Activated B cell treated with CpG ODN at 0.5 μM for 24 hours (primary cell): Measurements from ENCODE around the gene THSD8. TPM values are rescaled to one million over a fixed set of nuclear protein-coding genes. Genes with fewer than 3 reads are reported as not detected.

ENCODE experiments used
- ATAC-seq: fragments of 200-7000 bp; cut with Tn5 transposase; one replicate; pipeline ENCODE4 v1.10.0; 2021; ENCODE audit warnings: low read depth, mild to moderate bottlenecking, moderate library complexity
- CTCF ChIA-PET: fragments of 350-600 bp; sonication (Branson Sonifier 250); formaldehyde crosslinking; loops from one replicate; lab custom pipeline; 2021; ENCODE audit warnings: antibody characterized with exemption; lab: Charles Lee
- POLR2A ChIA-PET: fragments of 350-600 bp; sonication (Branson Sonifier 250); formaldehyde crosslinking; loops from one replicate; lab custom pipeline; 2021; ENCODE audit warnings: antibody characterized with exemption; lab: Charles Lee
- DNase-seq: peaks from one replicate; pipeline ENCODE4 v3.0.0; 2022
- H3K27ac Mint-ChIP-seq: one replicate; pipeline ENCODE4 v1.8.0; 2020; ENCODE audit warnings: mixed read lengths
- H3K27me3 Mint-ChIP-seq: one replicate; pipeline ENCODE4 v1.8.0; 2021; ENCODE audit warnings: mixed read lengths
- H3K36me3 Mint-ChIP-seq: one replicate; pipeline ENCODE4 v1.8.0; 2021; ENCODE audit warnings: low read depth, mixed read lengths
- H3K4me1 Mint-ChIP-seq: one replicate; pipeline ENCODE4 v1.8.0; 2021; ENCODE audit warnings: mixed read lengths
- H3K4me3 Mint-ChIP-seq: one replicate; pipeline ENCODE4 v1.8.0; 2020; ENCODE audit warnings: mild to moderate bottlenecking, mixed read lengths
- H3K9me3 Mint-ChIP-seq: one replicate; pipeline ENCODE4 v1.8.0; 2020; ENCODE audit warnings: mixed read lengths
- intact Hi-C: fragments of 100-400 bp; cut with micrococcal nuclease; formaldehyde crosslinking; loops from one replicate; pipeline ENCODE4 v1.15.1; 2024
- total RNA-seq: library from RNA; stranded (reverse); gene quantifications from 2 replicates; pipeline ENCODE4 v1.2.3, GENCODE V29; 2022
- TF ChIP-seq, protein P1 (sequence below): fragments of 200-600 bp; IDR thresholded peaks from one replicate; pipeline ENCODE4 v1.8.0; 2022; ENCODE audit warnings: antibody characterized with exemption, mild to moderate bottlenecking

THSD8 gene
- total RNA-seq, 1 donor from 2014 or later: 2.3 TPM

DNA sequence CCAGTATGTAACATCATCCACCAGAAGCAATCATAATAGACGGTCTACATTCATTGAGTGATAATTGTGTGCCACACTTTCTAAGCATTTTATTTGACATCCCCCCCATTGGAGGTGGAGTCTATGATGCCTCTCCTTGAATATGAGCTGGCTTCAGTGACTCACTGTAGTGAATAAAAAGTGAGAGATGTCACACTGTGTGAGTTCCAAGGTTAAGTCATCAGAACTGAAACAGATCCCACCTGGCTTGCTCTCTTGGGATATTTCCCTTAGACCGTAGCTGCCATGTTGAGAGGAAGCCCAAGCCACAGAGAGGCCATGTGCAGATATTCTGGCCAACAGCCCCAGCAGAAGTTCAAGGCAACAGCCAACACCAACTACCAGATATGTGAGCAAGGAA lies 19.9 kb downstream of the THSD8 start:
- ATAC-seq: no peak
- no peak for DNase-seq
- Mint-ChIP-seq H3K4me1 (peaks cover 6% of the 10 kb centered on the region), H3K36me3 (no peaks in the 10 kb centered on the region), H3K27me3 (peaks cover 23% of the 10 kb centered on the region), H3K4me3 (no peak overlapping the region), H3K9me3 (peaks cover 3% of the 10 kb centered on the region), H3K27ac (no peak overlapping the region)
- ChIA-PET POLR2A (no interaction called here), CTCF (no interaction called here)
- TF ChIP-seq, protein P1, sequence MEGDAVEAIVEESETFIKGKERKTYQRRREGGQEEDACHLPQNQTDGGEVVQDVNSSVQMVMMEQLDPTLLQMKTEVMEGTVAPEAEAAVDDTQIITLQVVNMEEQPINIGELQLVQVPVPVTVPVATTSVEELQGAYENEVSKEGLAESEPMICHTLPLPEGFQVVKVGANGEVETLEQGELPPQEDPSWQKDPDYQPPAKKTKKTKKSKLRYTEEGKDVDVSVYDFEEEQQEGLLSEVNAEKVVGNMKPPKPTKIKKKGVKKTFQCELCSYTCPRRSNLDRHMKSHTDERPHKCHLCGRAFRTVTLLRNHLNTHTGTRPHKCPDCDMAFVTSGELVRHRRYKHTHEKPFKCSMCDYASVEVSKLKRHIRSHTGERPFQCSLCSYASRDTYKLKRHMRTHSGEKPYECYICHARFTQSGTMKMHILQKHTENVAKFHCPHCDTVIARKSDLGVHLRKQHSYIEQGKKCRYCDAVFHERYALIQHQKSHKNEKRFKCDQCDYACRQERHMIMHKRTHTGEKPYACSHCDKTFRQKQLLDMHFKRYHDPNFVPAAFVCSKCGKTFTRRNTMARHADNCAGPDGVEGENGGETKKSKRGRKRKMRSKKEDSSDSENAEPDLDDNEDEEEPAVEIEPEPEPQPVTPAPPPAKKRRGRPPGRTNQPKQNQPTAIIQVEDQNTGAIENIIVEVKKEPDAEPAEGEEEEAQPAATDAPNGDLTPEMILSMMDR: no peak
- intact Hi-C loops: no loop called here

DNA sequence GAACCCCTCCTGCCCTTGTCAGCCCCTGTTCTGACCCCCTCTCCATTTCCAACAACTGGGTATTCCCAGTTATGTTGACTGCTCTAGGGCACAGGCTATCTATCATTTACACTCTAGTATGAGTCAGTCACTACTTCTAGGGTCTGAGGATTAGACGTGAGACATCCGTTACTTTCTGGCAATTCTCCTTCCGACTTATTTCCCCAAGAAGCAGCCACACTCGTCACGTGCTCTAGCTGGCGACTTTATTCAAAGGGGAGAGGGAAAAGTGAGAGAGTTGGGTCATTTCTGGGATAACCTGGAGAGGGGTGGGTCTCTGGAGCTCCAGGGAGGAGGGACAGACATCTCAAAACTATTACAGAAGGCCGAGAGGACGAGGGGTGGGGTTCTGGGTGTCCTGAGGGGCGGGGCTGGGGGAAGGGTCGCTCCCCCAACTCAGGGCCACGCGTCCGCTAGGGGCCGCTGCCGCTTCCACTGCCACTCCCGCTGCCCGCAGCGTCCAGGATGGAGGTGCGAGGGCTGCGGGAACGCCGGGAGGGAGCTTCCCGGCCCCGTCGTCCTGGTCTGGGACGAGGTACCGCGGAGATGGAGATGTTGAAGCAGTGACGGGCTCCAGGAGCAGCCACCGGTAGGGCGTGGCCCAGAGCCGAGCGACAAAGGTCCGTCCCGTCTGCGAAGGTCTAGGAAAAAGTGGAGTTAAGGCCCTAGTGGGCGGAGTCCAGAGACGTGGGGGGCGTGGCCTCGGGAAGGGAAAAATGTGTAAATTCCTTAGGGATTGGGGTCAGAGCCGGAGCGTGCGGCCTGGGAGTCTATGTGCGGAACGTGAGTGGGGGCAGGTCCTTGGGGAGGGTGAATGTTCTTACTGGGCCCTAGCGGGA lies 23.6 kb downstream of the THSD8 start:
- H3K9me3 Mint-ChIP-seq: peaks cover 3% of the 10 kb centered on the region
- ATAC-seq (peak; percentile 37), DNase-seq (no peak)
- ChIA-PET POLR2A (interaction anchor here (0.8 to 1.4 kb wide), 3 partner anchors 29 to 91 kb away, joined by 3 to 8 read pairs (median 4); partner anchors contain the start of genes DNASE2 and TRIR), CTCF (interaction anchor here (0.6 kb wide), 1 partner anchor 97 kb away, joined by 3 read pairs; no protein-coding TSS in a partner anchor)
- no peaks in the 10 kb centered on the region for H3K36me3 Mint-ChIP-seq
- H3K4me3 Mint-ChIP-seq: no peak overlapping the region
- TF ChIP-seq, protein P1: no peak
- peaks cover 8% of the 10 kb centered on the region for H3K4me1 Mint-ChIP-seq
- peaks cover 47% of the 10 kb centered on the region for H3K27me3 Mint-ChIP-seq
- no peak overlapping the region for H3K27ac Mint-ChIP-seq
- intact Hi-C loops: no loop called here

DNA sequence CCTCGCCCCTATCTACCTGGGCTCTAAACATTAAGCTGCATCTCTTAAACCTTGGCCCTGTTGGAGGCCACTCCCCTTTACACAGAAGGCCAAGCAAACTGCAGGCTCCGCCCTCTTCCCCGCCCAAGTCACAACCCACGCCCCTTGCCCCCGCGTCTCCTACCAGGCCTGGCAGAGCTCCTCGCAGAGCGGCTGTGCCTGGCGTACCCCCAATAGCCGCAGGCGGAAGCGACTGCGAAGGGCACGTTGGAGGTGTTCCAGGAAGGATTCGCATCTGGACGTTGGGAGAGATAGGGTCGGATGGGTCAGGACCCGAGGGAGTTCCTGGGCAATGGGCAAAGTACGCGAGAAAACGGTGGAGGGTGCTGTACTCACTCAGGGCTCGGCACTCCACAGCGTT lies 26.6 kb downstream of the THSD8 start:
- Mint-ChIP-seq H3K27ac (no peak overlapping the region), H3K9me3 (peaks cover 3% of the 10 kb centered on the region), H3K4me1 (peaks cover 18% of the 10 kb centered on the region), H3K4me3 (no peak overlapping the region), H3K36me3 (no peaks in the 10 kb centered on the region), H3K27me3 (peaks cover 67% of the 10 kb centered on the region)
- intact Hi-C loops: no loop called here
- ATAC-seq (peak; percentile 44), DNase-seq (no peak)
- TF ChIP-seq, protein P1: no peak
- ChIA-PET CTCF (interaction anchor here (1.9 kb wide), 1 partner anchor 62 kb away, joined by 4 read pairs; no protein-coding TSS in a partner anchor), POLR2A (interaction anchor here (0.5 kb wide), 1 partner anchor 51 kb away, joined by 4 read pairs; no protein-coding TSS in a partner anchor)

DNA sequence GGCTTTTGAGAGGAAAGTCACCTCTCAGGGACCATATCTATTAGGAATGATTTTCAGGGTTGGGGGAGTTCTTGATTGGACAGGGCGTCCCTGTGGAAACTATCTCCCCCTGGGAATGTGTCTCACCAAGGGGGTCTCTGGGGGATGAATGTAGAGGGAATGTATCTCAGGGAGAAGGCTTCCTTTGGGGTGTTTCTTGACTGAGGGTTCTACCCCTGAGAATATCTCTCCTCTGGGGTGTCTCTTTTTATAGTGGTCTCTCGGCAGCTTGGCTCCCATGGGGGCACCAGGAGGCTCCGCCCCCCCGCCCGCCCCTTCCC lies 31.5 kb downstream of the THSD8 start:
- intact Hi-C loops: no loop called here
- H3K4me1 Mint-ChIP-seq: peaks cover 24% of the 10 kb centered on the region
- peaks cover 70% of the 10 kb centered on the region for H3K27me3 Mint-ChIP-seq
- H3K9me3 Mint-ChIP-seq: peaks cover 3% of the 10 kb centered on the region
- ChIA-PET POLR2A (no interaction called here), CTCF (no interaction called here)
- TF ChIP-seq, protein P1: no peak
- no peaks in the 10 kb centered on the region for H3K36me3 Mint-ChIP-seq
- DNase-seq (no peak), ATAC-seq (no peak)
- no peak overlapping the region for H3K27ac Mint-ChIP-seq
- H3K4me3 Mint-ChIP-seq: peak overlapping the region; percentile 41
